Nephron (organoid): ENCODE measurements around the gene AP1G2.
A peak's percentile ranks its signal among the peaks of the same experiment; 100 is the strongest.

Source experiments
- H3K27ac Mint-ChIP-seq, 3 experiments: 2 replicates each; pipeline ENCODE4 v1.8.0; 2020; ENCODE audit warnings: mixed read lengths in 3 of 3, mild to moderate bottlenecking in 2 of 3, moderate library complexity in 1 of 3
- H3K27me3 Mint-ChIP-seq: 2 replicates; pipeline ENCODE4 v1.8.0; 2021; ENCODE audit warnings: low read depth, mild to moderate bottlenecking, moderate library complexity, mixed read lengths
- H3K36me3 Mint-ChIP-seq: 2 replicates; pipeline ENCODE4 v1.8.0; 2020; ENCODE audit warnings: low read depth, mixed read lengths
- H3K4me1 Mint-ChIP-seq: 2 replicates; pipeline ENCODE4 v1.8.0; 2020; ENCODE audit warnings: mixed read lengths
- H3K4me3 Mint-ChIP-seq, 3 experiments: 2 replicates each; pipeline ENCODE4 v1.8.0; 2020; ENCODE audit warnings: mild to moderate bottlenecking in 3 of 3, mixed read lengths in 3 of 3, moderate library complexity in 2 of 3
- H3K9me3 Mint-ChIP-seq: 2 replicates; pipeline ENCODE4 v1.8.0; 2020; ENCODE audit warnings: mixed read lengths
- CTCF ChIP-seq, 3 experiments: fragments of 200-600 bp; sonication (generic); IDR thresholded peaks; one replicate each; pipeline ENCODE4 v1.5.0; 2021; ENCODE audit warnings: antibody characterized with exemption in 3 of 3; ENCODE audit not compliant: unreplicated experiment in 3 of 3

Gene AP1G2

DNA sequence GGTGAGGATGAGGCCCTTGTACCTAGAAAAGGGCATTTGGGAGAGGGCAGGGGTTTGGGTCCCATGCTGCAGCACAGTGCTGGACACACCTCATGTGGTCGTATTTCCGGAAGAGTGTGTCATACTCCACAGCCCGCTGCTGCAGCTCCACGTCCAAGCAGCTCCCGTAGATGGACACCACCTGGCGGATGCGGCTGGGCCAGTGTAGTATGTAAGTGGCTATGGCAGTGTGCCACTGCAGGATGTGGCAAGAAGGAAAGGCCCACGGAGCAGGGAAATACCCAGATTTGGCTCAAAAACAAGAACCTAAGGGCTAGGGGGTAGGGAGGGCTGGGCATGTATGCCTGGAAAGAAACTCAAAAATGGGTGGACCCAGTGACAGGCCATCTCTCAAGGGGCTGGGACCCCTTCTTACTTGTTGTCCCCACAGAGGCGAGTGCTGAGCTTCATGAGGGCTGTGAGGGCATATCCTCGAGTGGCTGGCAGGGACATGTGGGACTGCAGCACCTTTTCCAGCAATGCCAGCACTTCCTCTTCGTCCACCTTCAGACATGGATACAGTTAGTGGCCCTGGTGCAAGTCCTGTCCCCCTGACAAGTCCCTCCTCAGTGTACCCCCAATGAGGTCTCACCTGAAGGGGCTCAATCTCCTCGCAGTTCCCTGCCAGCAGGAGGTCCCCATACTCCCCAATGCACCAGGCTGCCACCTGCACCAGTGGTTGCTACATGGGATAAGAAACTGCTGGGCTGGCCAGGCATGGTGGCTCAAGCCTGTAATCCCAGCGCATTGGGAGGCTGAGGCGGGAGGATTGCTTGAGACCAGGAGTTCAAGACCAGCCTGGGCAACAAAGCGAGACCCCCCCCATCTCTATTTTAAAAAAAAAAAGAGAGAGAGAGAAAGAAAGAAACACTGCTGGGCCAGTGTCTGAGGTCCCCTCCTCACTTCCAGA, 5.4 kb downstream of the AP1G2 start:
- Mint-ChIP-seq H3K4me3 (no peak overlapping the region), H3K27me3 (peaks cover under 1% of the 10 kb centered on the region), H3K36me3 (peaks cover 21% of the 10 kb centered on the region), H3K9me3 (no peaks in the 10 kb centered on the region), H3K4me1 (peaks cover 16% of the 10 kb centered on the region), H3K27ac (no peak overlapping the region)
- no peak for TF ChIP-seq CTCF (IDR thresholded peaks at IDR 0.05; ENCODE audit: unreplicated experiment in 3 of 3)

DNA sequence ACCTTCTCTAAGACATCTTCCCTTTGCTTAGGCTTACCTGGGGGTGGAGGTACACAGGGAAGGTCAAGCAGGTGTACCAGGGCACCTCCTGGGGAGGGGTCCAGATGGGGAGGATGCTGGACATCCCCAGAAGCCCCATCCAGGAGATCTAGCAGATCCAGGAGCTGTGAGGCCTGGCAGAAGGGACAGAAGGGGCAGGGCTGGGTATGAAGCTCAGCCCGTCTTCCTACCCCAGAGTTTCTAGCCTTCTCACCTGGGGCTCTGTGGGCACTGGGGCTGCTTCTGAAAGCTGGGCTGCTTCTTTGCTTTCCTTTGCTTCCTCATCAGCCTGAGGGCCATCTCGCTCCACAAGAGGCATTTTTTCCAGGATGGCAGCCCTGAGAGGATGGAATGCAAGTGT, 6.3 kb downstream of the AP1G2 start:
- no peak overlapping the region for H3K4me3 Mint-ChIP-seq
- H3K27ac Mint-ChIP-seq = no peak overlapping the region
- H3K4me1 Mint-ChIP-seq = peaks cover 19% of the 10 kb centered on the region
- no peaks in the 10 kb centered on the region for H3K27me3 Mint-ChIP-seq
- no peak for TF ChIP-seq CTCF (IDR thresholded peaks at IDR 0.05; ENCODE audit: unreplicated experiment in 3 of 3)
- H3K36me3 Mint-ChIP-seq = peaks cover 21% of the 10 kb centered on the region
- no peaks in the 10 kb centered on the region for H3K9me3 Mint-ChIP-seq

DNA sequence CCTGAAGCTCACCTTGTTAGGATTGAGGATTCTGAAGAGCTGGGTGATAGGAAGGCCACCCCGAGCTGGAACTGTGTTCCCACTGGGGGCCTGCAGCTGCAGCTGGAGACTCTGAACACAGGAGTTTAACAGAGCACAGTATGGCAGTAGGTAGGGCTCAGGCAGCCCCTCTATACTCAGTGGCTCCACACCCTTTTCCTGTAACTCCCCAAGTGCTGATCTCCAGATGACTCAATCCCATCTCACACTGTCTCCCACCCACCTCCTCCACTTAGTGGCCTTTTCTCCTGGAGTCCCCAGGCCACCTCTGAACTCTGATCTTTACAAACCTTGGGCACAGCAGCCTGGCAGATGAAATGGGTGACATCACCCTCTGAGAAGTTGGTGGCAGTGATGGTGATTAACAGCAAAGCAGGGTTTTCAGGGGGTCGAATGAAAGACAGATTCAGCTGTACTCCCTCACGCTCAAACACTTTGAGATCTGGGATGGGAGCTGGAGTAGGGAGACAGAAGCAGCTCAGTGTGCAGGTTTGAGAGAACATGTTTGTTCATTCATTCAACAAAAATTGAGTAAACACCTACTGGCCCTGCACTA, 7.6 kb downstream of the AP1G2 start:
- peaks cover 31% of the 10 kb centered on the region for H3K4me1 Mint-ChIP-seq
- H3K27me3 Mint-ChIP-seq = no peaks in the 10 kb centered on the region
- no peak overlapping the region for H3K27ac Mint-ChIP-seq
- H3K4me3 Mint-ChIP-seq = no peak overlapping the region
- no peak for TF ChIP-seq CTCF (IDR thresholded peaks at IDR 0.05; ENCODE audit: unreplicated experiment in 3 of 3)
- no peaks in the 10 kb centered on the region for H3K9me3 Mint-ChIP-seq
- peaks cover 21% of the 10 kb centered on the region for H3K36me3 Mint-ChIP-seq

GRCh38 chr14:23559010-23559925, 8.3 kb downstream of the AP1G2 start:
- peak overlapping the region in 2 of 3 experiments; percentile 37 to 41 for H3K27ac Mint-ChIP-seq
- H3K4me3 Mint-ChIP-seq = peak overlapping the region; percentile 53 to 76 (median 64)
- no peaks in the 10 kb centered on the region for H3K27me3 Mint-ChIP-seq
- peaks cover 19% of the 10 kb centered on the region for H3K36me3 Mint-ChIP-seq
- peak; percentile 80 to 88 (median 84) for TF ChIP-seq CTCF (IDR thresholded peaks at IDR 0.05; ENCODE audit: unreplicated experiment in 3 of 3)
- peaks cover 31% of the 10 kb centered on the region for H3K4me1 Mint-ChIP-seq
- no peaks in the 10 kb centered on the region for H3K9me3 Mint-ChIP-seq

- no peaks in the 10 kb centered on the region for H3K27me3 Mint-ChIP-seq
- H3K9me3 Mint-ChIP-seq = no peaks in the 10 kb centered on the region
- H3K36me3 Mint-ChIP-seq = peaks cover 15% of the 10 kb centered on the region
- no peak for TF ChIP-seq CTCF (IDR thresholded peaks at IDR 0.05; ENCODE audit: unreplicated experiment in 3 of 3)
- H3K4me3 Mint-ChIP-seq = peak overlapping the region; percentile 76 to 84 (median 78)
- peaks cover 31% of the 10 kb centered on the region for H3K4me1 Mint-ChIP-seq
- peak overlapping the region in 1 of 3 experiments; percentile 37 for H3K27ac Mint-ChIP-seq
These were observed 9.1 kb downstream of the AP1G2 start for GRCh38 chr14:23558346-23559009.
